Pancreas (tissue), 10 donors: ENCODE measurements around the gene CTAG2. TPM values are rescaled to one million over a fixed set of nuclear protein-coding genes. Genes with fewer than 3 reads are reported as not detected.
A peak's percentile ranks its signal among the peaks of the same experiment; 100 is the strongest.

Experiments
- ATAC-seq, 4 donors: fragments of 200-7000 bp; cut with Tn5 transposase; one replicate each; pipeline versions ENCODE4 v1.8.0 to v1.9.1; 2020; ENCODE audit warnings: mild to moderate bottlenecking in 4 of 4, moderate library complexity in 4 of 4
- DNase-seq, 6 donors: peaks; one replicate each; pipeline ENCODE4 v3.0.0-alpha.2; 2020
- FAIRE-seq: peaks from 2 replicates; lab custom pipeline; 2012; peaks lifted over from hg19 to GRCh38; lab: Jason Lieb, UNC
- H3K27ac ChIP-seq, 4 donors: fragments of 200-600 bp; sonication (generic); 1 replicate in 3 of 4; 2 replicates in 1 of 4; pipeline versions ENCODE4 v1.5.0 to v1.8.0; 2020
- H3K27me3 ChIP-seq, 4 donors: fragments of 200-600 bp; one replicate each; pipeline ENCODE4 v1.8.0; 2021
- H3K36me3 ChIP-seq, 3 donors: fragments of 200-600 bp; sonication (generic) in 1 of 3; one replicate each; pipeline versions ENCODE4 v1.5.0 to v1.8.0; 2020 to 2021
- H3K4me1 ChIP-seq, 3 donors: fragments of 200-600 bp; one replicate each; pipeline ENCODE4 v1.8.0; 2021
- H3K4me3 ChIP-seq, 4 donors: fragments of 200-600 bp; sonication (generic) in 2 of 4; one replicate each; pipeline versions ENCODE4 v1.5.0 to v1.8.0; 2020 to 2021
- H3K9me3 ChIP-seq, 4 donors: fragments of 200-600 bp; one replicate each; pipeline ENCODE4 v1.8.0; 2021
- WGBS, 2 donors: extraction: QIAGEN DNeasy Blood & Tissue Kit; methylation state at CpG; one replicate each; pipeline ENCODE4 v1.1.7; 2013; 5-methylcytosine and 5-hydroxymethylcytosine counted together
- intact Hi-C, 3 donors: fragments of 100-400 bp; cut with DNase I; formaldehyde crosslinking; loops; one replicate each; pipeline versions ENCODE4 v1.11.1 to v1.14.2; 2022
- polyA plus RNA-seq, 2 donors: library from polyadenylated mRNA; stranded (reverse); fragments of 200-250 nt; gene quantifications; one replicate each; pipeline ENCODE4 v1.2.3, GENCODE V29; 2013
- total RNA-seq, 6 donors: library from RNA; stranded (reverse); fragmentation: NEBNext Ultra II Directional in 4 of 6; extraction: Animal tissue kit (Norgen Biotek cat#: 25700) in 4 of 6; gene quantifications; one replicate each; pipeline versions ENCODE4 v1.2.1 to v1.2.4, GENCODE V29; 2021 to 2023
- TF ChIP-seq, protein P1 (sequence below), 4 donors: fragments of 200-600 bp; sonication (generic) in 3 of 4; IDR thresholded peaks; one replicate each; pipeline versions ENCODE4 v1.5.0 to v1.8.0; 2021; ENCODE audit warnings: antibody characterized with exemption in 4 of 4
- donor health status: healthy with polysubstance abuse.
- donor health status: DM: no; HTN: no; CAD: no; lungs with moderate emphysema.
- donor health status: DM: no; HTN: no; CAD: no.
- donor health status: control.
- donor health status: control.
- donor health status: Bipolar disorder and iron deficiency.
- donor health status: DM: yes; HTN: yes; CAD: no.
- donor health status: DM: no; HTN: no; CAD: no.
- donor health status: DM: no; HTN: no; CAD: no.
- donor health status: DM: yes; HTN: yes; CAD: no.

CTAG2 gene
- total and polyA plus RNA-seq, 8 donors: 1.2 TPM; not detected in 7

DNA sequence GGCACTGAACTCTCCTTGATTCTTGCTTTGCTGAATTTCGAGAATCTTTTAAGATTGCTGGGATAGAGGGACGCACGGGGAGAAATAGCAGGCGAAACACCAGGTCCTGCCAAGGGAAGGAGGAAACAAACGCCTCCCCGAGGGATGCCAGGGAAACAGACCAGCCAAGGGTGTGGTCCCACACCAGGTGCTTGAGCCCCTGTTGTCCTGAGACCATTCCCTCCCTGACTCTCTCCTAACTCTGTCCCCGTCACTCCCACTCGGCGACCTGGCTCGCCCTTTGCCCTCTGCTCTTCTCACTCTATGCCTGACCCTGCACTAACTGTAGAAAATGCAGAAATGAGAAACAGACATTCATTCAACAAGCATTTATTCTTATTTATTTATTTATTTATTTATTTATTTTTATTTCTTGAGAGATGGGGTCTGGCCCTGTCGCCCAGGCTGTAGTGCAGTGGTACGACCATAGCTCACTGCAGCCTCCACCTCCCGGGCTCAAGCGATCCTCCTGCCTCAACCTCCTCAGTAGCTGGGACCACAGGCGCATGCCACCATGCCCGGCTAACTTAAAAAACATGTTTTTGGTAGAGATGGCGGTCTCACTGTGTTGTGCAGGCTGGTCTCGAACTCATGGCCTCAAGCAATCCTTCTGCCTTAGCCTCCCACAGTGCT lies 50.5 kb downstream of the CTAG2 start:
- no peaks in the 10 kb centered on the region for H3K36me3 ChIP-seq
- no peak overlapping the region for H3K27ac ChIP-seq
- 77 to 79% methylated on average over 18 of the region's 18 CpGs for WGBS, 2 donors
- no peaks in the 10 kb centered on the region for H3K27me3 ChIP-seq
- DNase-seq (no peak), ATAC-seq (no peak), FAIRE-seq (no peak)
- H3K4me3 ChIP-seq: no peak overlapping the region
- intact Hi-C loops: no loop called here
- TF ChIP-seq, protein P1, sequence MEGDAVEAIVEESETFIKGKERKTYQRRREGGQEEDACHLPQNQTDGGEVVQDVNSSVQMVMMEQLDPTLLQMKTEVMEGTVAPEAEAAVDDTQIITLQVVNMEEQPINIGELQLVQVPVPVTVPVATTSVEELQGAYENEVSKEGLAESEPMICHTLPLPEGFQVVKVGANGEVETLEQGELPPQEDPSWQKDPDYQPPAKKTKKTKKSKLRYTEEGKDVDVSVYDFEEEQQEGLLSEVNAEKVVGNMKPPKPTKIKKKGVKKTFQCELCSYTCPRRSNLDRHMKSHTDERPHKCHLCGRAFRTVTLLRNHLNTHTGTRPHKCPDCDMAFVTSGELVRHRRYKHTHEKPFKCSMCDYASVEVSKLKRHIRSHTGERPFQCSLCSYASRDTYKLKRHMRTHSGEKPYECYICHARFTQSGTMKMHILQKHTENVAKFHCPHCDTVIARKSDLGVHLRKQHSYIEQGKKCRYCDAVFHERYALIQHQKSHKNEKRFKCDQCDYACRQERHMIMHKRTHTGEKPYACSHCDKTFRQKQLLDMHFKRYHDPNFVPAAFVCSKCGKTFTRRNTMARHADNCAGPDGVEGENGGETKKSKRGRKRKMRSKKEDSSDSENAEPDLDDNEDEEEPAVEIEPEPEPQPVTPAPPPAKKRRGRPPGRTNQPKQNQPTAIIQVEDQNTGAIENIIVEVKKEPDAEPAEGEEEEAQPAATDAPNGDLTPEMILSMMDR (IDR thresholded peaks at IDR 0.05): no peak
- no peaks in the 10 kb centered on the region for H3K9me3 ChIP-seq
- no peaks in the 10 kb centered on the region for H3K4me1 ChIP-seq

DNA sequence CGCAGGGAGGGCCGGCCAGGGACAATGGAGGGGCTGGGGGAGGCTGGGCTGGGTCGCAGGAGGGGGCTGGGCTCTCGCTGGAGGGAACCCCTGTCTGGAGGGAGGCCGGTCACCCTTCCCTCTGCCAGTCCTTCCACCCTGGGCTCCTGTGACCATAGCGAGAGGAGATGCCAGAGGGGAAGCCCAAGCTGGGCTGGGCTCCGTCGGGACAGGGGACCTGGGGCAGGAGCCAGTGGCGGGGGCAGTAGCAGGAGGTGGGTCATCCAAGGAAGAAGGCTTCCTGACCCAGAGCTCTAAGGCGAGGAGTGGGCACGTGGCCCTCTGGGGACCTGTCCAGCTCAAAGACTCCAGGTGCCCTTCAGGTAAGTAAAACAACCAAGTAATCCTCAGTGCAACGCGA lies 51.2 kb downstream of the CTAG2 start:
- no peak overlapping the region for H3K27ac ChIP-seq
- H3K27me3 ChIP-seq: no peaks in the 10 kb centered on the region
- ATAC-seq (no peak), DNase-seq (peak in 1 of 6 donors; percentile 35), FAIRE-seq (no peak)
- no peaks in the 10 kb centered on the region for H3K9me3 ChIP-seq
- H3K4me1 ChIP-seq: no peaks in the 10 kb centered on the region
- intact Hi-C loops: no loop called here
- no peak overlapping the region for H3K4me3 ChIP-seq
- TF ChIP-seq, protein P1 (IDR thresholded peaks at IDR 0.05): no peak
- WGBS, 2 donors: 59 to 64% methylated on average over 13 of the region's 13 CpGs
- H3K36me3 ChIP-seq: no peaks in the 10 kb centered on the region

Other genes with a start within 250 kb of the CTAG2 start
- 10 to 100 TPM in 1 of 6 donors, 1 to 10 TPM in 5; 5.1 to 13.6 (median 7.3) TPM for gene DNASE1L1, start 244.3 kb downstream of the CTAG2 start, total RNA-seq
- gene DNASE1L1, start 244.3 kb downstream of the CTAG2 start, polyA plus RNA-seq: 10 to 100 TPM; 11.3 to 16.5 TPM
- 10 to 100 TPM; 14.6 to 26.7 (median 17.1) TPM for gene TAFAZZIN, start 242.0 kb downstream of the CTAG2 start, total RNA-seq
- 10 to 100 TPM; 77.0 to 82.7 TPM for gene TAFAZZIN, start 242.0 kb downstream of the CTAG2 start, polyA plus RNA-seq
- gene ATP6AP1, start 224.9 kb downstream of the CTAG2 start, total RNA-seq: 10 to 100 TPM; 27.8 to 55.6 (median 37.7) TPM
- gene ATP6AP1, start 224.9 kb downstream of the CTAG2 start, polyA plus RNA-seq: 10 to 100 TPM; 34.1 to 82.4 TPM
- 10 to 100 TPM; 25.5 to 61.4 (median 35.5) TPM for gene GDI1, start 216.4 kb downstream of the CTAG2 start, total RNA-seq
- gene GDI1, start 216.4 kb downstream of the CTAG2 start, polyA plus RNA-seq: 100 to 1,000 TPM in 1 of 2 donors, 10 to 100 TPM in 1; 93.7 to 138 TPM
- gene FAM50A, start 209.4 kb downstream of the CTAG2 start, total RNA-seq: 10 to 100 TPM; 21.2 to 39.8 (median 22.0) TPM
- gene FAM50A, start 209.4 kb downstream of the CTAG2 start, polyA plus RNA-seq: 100 to 1,000 TPM in 1 of 2 donors, 10 to 100 TPM in 1; 91.5 to 128 TPM
- 10 to 100 TPM; 10.5 to 40.7 (median 16.3) TPM for gene PLXNA3, start 195.3 kb downstream of the CTAG2 start, total RNA-seq
- 10 to 100 TPM; 15.0 to 39.0 TPM for gene PLXNA3, start 195.3 kb downstream of the CTAG2 start, polyA plus RNA-seq
- 10 to 100 TPM in 5 of 6 donors, 1 to 10 TPM in 1; 9.5 to 19.6 (median 12.7) TPM for gene LAGE3, start 174.3 kb downstream of the CTAG2 start, total RNA-seq
- gene LAGE3, start 174.3 kb downstream of the CTAG2 start, polyA plus RNA-seq: 10 to 100 TPM; 10.1 to 15.2 TPM
- gene UBL4A, start 167.0 kb downstream of the CTAG2 start, total RNA-seq: 10 to 100 TPM; 16.0 to 32.2 (median 21.5) TPM
- 10 to 100 TPM; 13.6 to 20.4 TPM for gene UBL4A, start 167.0 kb downstream of the CTAG2 start, polyA plus RNA-seq
- 10 to 100 TPM in 5 of 6 donors, 1 to 10 TPM in 1; 9.6 to 12.2 (median 11.3) TPM for gene SLC10A3, start 162.9 kb downstream of the CTAG2 start, total RNA-seq
- gene SLC10A3, start 162.9 kb downstream of the CTAG2 start, polyA plus RNA-seq: 10 to 100 TPM; 16.2 to 19.1 TPM
- 10 to 100 TPM; 26.4 to 40.4 (median 32.7) TPM for gene FAM3A, start 137.3 kb downstream of the CTAG2 start, total RNA-seq
- 10 to 100 TPM; 70.7 to 78.5 TPM for gene FAM3A, start 137.3 kb downstream of the CTAG2 start, polyA plus RNA-seq
- 10 to 100 TPM in 3 of 6 donors, 1 to 10 TPM in 3; 6.7 to 17.9 (median 11.0) TPM for gene G6PD, start 106.7 kb downstream of the CTAG2 start, total RNA-seq
- 10 to 100 TPM; 11.4 to 17.0 TPM for gene G6PD, start 106.7 kb downstream of the CTAG2 start, polyA plus RNA-seq
- 10 to 100 TPM in 2 of 6 donors, 1 to 10 TPM in 4; 6.3 to 11.7 (median 8.3) TPM for gene IKBKG, start 106.0 kb downstream of the CTAG2 start, total RNA-seq
- 10 to 100 TPM; 25.2 to 29.7 TPM for gene IKBKG, start 106.0 kb downstream of the CTAG2 start, polyA plus RNA-seq
- gene CTAG1A, start 68.4 kb downstream of the CTAG2 start, total RNA-seq: not detected
- gene CTAG1A, start 68.4 kb downstream of the CTAG2 start, polyA plus RNA-seq: not detected
- not detected for gene CTAG1B, start 34.3 kb downstream of the CTAG2 start, total RNA-seq
- gene CTAG1B, start 34.3 kb downstream of the CTAG2 start, polyA plus RNA-seq: not detected
- 1 to 10 TPM; 1.2 to 4.0 (median 1.4) TPM for gene GAB3, start 97.5 kb upstream of the CTAG2 start, total RNA-seq
- gene GAB3, start 97.5 kb upstream of the CTAG2 start, polyA plus RNA-seq: 1 to 10 TPM; 1.2 to 2.7 TPM
- 10 to 100 TPM; 16.8 to 31.4 (median 25.0) TPM for gene DKC1, start 109.3 kb upstream of the CTAG2 start, total RNA-seq
- 10 to 100 TPM; 16.8 to 26.5 TPM for gene DKC1, start 109.3 kb upstream of the CTAG2 start, polyA plus RNA-seq
- 10 to 100 TPM; 15.8 to 27.2 (median 21.4) TPM for gene MPP1, start 151.9 kb upstream of the CTAG2 start, total RNA-seq
- gene MPP1, start 151.9 kb upstream of the CTAG2 start, polyA plus RNA-seq: 10 to 100 TPM; 24.8 to 80.3 TPM
- gene SMIM9, start 181.1 kb upstream of the CTAG2 start, total RNA-seq: not detected
- gene SMIM9, start 181.1 kb upstream of the CTAG2 start, polyA plus RNA-seq: not detected
- gene F8A1, start 232.8 kb upstream of the CTAG2 start, total RNA-seq: 10 to 100 TPM in 5 of 6 donors, 1 to 10 TPM in 1; 7.4 to 24.0 (median 15.3) TPM
- 10 to 100 TPM; 13.0 to 19.9 TPM for gene F8A1, start 232.8 kb upstream of the CTAG2 start, polyA plus RNA-seq